Cardiac muscle cell (in vitro differentiated cells and primary cell): Measurements from ENCODE around the gene RUNX2. TPM values are rescaled to one million over a fixed set of nuclear protein-coding genes. Genes with fewer than 3 reads are reported as not detected.

ENCODE experiments used
- DNase-seq, 2 donors: peaks; one replicate each; pipeline versions ENCODE4 v3.0.0 to v3.0.0-alpha.2; 2010 to 2017; ENCODE audit warnings: low read depth in 1 of 2, low spot score in 1 of 2
- H3K27ac ChIP-seq: fragments of 200-600 bp; sonication (generic); 2 replicates; pipeline ENCODE4 v1.5.1; 2016
- H3K27me3 ChIP-seq: fragments of 200-600 bp; sonication (generic); 2 replicates; pipeline ENCODE4 v1.6.0; 2016; ENCODE audit warnings: control low read depth
- H3K36me3 ChIP-seq: fragments of 200-600 bp; sonication (generic); 2 replicates; pipeline ENCODE4 v1.5.1; 2016; ENCODE audit warnings: control low read depth
- H3K4me1 ChIP-seq: fragments of 200-600 bp; sonication (generic); 2 replicates; pipeline ENCODE4 v1.8.1; 2017; ENCODE audit warnings: low read depth, mild to moderate bottlenecking, mixed run types
- H3K4me3 ChIP-seq: fragments of 200-600 bp; sonication (generic); 2 replicates; pipeline ENCODE4 v1.5.1; 2016; ENCODE audit warnings: mild to moderate bottlenecking
- H3K9me3 ChIP-seq: fragments of 200-600 bp; sonication (generic); 2 replicates; pipeline ENCODE4 v1.5.1; 2017; ENCODE audit warnings: low read depth, mild to moderate bottlenecking, control low read depth
- CTCF ChIP-seq: IDR thresholded peaks from 2 replicates; pipeline ENCODE4 v1.5.1; 2012; ENCODE audit warnings: low read depth, mild to moderate bottlenecking, low read length
- polyA plus RNA-seq: library from polyadenylated mRNA; unstranded; fragments of >200 nt; fragmentation: Nextera tagmentation; extraction: Ambion mirVana; gene quantifications from 2 replicates; pipeline ENCODE4 v1.2.1, GENCODE V29; 2016
- total RNA-seq: library from RNA; depleted of rRNA; stranded (reverse); fragments of >200 nt; gene quantifications from 2 replicates; pipeline ENCODE4 v1.2.3, GENCODE V29; 2016

Gene RUNX2
- total and polyA plus RNA-seq, 2 experiments from 2014 or later, result 1.6 to 1.9 TPM

GRCh38 chr6:45518013-45518720 lies 190.0 kb downstream of the RUNX2 start:
- no peaks in the 10 kb centered on the region for H3K36me3 ChIP-seq
- no peaks in the 10 kb centered on the region for H3K27me3 ChIP-seq
- H3K9me3 ChIP-seq, result no peaks in the 10 kb centered on the region
- no peak for DNase-seq
- TF ChIP-seq CTCF, result no peak
- no peak overlapping the region for H3K4me3 ChIP-seq
- no peaks in the 10 kb centered on the region for H3K4me1 ChIP-seq
- H3K27ac ChIP-seq, result no peak overlapping the region

GRCh38 chr6:45521226-45521625 lies 193.1 kb downstream of the RUNX2 start:
- Histone ChIP-seq H3K9me3 (no peaks in the 10 kb centered on the region), H3K27me3 (no peaks in the 10 kb centered on the region), H3K27ac (no peak overlapping the region), H3K4me3 (no peak overlapping the region), H3K4me1 (no peaks in the 10 kb centered on the region), H3K36me3 (no peaks in the 10 kb centered on the region)
- DNase-seq, result no peak
- no peak for TF ChIP-seq CTCF

- no peak for TF ChIP-seq CTCF
- no peaks in the 10 kb centered on the region for H3K36me3 ChIP-seq
- no peaks in the 10 kb centered on the region for H3K27me3 ChIP-seq
- no peak for DNase-seq
- H3K4me1 ChIP-seq, result no peaks in the 10 kb centered on the region
- no peaks in the 10 kb centered on the region for H3K9me3 ChIP-seq
- H3K27ac ChIP-seq, result no peak overlapping the region
- no peak overlapping the region for H3K4me3 ChIP-seq
These were observed 194.4 kb downstream of the RUNX2 start for GRCh38 chr6:45522486-45522885.

GRCh38 chr6:45527210-45527609 lies 199.1 kb downstream of the RUNX2 start:
- TF ChIP-seq CTCF, result no peak
- no peaks in the 10 kb centered on the region for H3K9me3 ChIP-seq

GRCh38 chr6:45531999-45532595 lies 204.0 kb downstream of the RUNX2 start:
- Histone ChIP-seq H3K36me3 (no peaks in the 10 kb centered on the region), H3K4me1 (no peaks in the 10 kb centered on the region), H3K27ac (no peak overlapping the region), H3K9me3 (no peaks in the 10 kb centered on the region), H3K4me3 (no peak overlapping the region), H3K27me3 (no peaks in the 10 kb centered on the region)
- no peak for DNase-seq
- no peak for TF ChIP-seq CTCF

More at GRCh38 chr6:45527210-45527609, 199.1 kb downstream of the RUNX2 start:
- Histone ChIP-seq H3K27me3 (no peaks in the 10 kb centered on the region), H3K27ac (no peak overlapping the region), H3K36me3 (no peaks in the 10 kb centered on the region), H3K4me3 (no peak overlapping the region), H3K4me1 (no peaks in the 10 kb centered on the region)
- DNase-seq, result no peak
